ENCODE data around the gene GPC6. TPM values are rescaled to one million over a fixed set of nuclear protein-coding genes. Genes with fewer than 3 reads are reported as not detected.

Gene GPC6
- total and polyA plus RNA-seq, 2 donors (not counting 1 experiment from before 2014, with no cell fraction given): not detected

DNA sequence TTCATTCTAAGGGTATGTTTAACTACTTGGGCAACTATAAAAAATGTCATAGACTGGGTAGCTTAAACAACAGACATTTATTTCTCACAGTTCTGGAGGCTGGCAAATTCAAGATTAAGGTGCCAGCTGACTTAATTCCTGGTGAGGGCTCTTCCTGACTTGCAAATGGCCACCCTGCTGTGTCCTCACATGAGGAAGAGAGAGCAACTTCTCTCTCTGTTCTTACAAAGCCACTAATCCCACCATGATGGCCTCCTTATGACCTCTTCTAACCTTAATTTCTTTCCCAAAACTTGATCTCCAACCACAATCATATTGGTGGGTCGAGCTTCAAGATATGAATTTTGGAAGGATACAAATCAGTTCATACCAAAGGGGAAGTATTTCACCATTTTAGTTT is 853.9 kb downstream of the GPC6 start:
- ChIA-PET POLR2A (no interaction called here), CTCF (no interaction called here)
- Histone ChIP-seq H4K20me1 (ENCODE audit: control insufficient read depth, insufficient read depth, low read length, poor library complexity, severe bottlenecking) (no peaks in the 10 kb centered on the region), H3K4me3 (ENCODE audit: control extremely low read depth in 1 of 5, extremely low read depth in 1 of 5, insufficient read depth in 1 of 5, low read depth in 2 of 5, low read length in 4 of 5) (no peak overlapping the region), H2AFZ (ENCODE audit: insufficient read depth, low read depth, low read length, poor library complexity, severe bottlenecking) (no peak overlapping the region), H3K79me2 (ENCODE audit: control insufficient read depth, insufficient read depth, low read length) (no peaks in the 10 kb centered on the region), H3K9me3 (ENCODE audit: control extremely low read depth in 1 of 3, control insufficient read depth in 2 of 3, insufficient read depth in 1 of 3, low read length in 2 of 3) (no peaks in the 10 kb centered on the region), H3K9ac (ENCODE audit: low read length) (no peak overlapping the region), H3K4me1 (ENCODE audit: control insufficient read depth in 2 of 2, insufficient read depth in 2 of 2, low read length in 2 of 2) (no peaks in the 10 kb centered on the region), H3K27me3 (replicated peaks in 1 of 4; ENCODE audit: control extremely low read depth in 1 of 4, control insufficient read depth in 3 of 4, insufficient read depth in 4 of 4, low read length in 3 of 4) (no peaks in the 10 kb centered on the region), H3K4me2 (replicated peaks; ENCODE audit: low read depth, low read length, poor library complexity, severe bottlenecking) (no peak overlapping the region), H3K27ac (ENCODE audit: low read length in 2 of 2) (no peak overlapping the region), H3K36me3 (replicated peaks in 1 of 2; ENCODE audit: control extremely low read depth in 1 of 2, control insufficient read depth in 1 of 2, extremely low read depth in 1 of 2, insufficient read depth in 2 of 2, low read length in 1 of 2) (no peaks in the 10 kb centered on the region)
- no peak overlapping the region for H3K4me3 Mint-ChIP-seq
- ATAC-seq (ENCODE audit: low read depth) (no peak), DNase-seq (no peak)
- no peaks in the 10 kb centered on the region for H3K27me3 Mint-ChIP-seq
- no peaks in the 10 kb centered on the region for H3K4me1 Mint-ChIP-seq
- no peaks in the 10 kb centered on the region for H3K9me3 Mint-ChIP-seq (ENCODE audit: insufficient read depth)
- TF ChIP-seq, protein P1, sequence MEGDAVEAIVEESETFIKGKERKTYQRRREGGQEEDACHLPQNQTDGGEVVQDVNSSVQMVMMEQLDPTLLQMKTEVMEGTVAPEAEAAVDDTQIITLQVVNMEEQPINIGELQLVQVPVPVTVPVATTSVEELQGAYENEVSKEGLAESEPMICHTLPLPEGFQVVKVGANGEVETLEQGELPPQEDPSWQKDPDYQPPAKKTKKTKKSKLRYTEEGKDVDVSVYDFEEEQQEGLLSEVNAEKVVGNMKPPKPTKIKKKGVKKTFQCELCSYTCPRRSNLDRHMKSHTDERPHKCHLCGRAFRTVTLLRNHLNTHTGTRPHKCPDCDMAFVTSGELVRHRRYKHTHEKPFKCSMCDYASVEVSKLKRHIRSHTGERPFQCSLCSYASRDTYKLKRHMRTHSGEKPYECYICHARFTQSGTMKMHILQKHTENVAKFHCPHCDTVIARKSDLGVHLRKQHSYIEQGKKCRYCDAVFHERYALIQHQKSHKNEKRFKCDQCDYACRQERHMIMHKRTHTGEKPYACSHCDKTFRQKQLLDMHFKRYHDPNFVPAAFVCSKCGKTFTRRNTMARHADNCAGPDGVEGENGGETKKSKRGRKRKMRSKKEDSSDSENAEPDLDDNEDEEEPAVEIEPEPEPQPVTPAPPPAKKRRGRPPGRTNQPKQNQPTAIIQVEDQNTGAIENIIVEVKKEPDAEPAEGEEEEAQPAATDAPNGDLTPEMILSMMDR (IDR thresholded peaks at IDR 0.05): no peak
- TF ChIP-seq EZH2 (IDR thresholded peaks at IDR 0.05; ENCODE audit: borderline replicate concordance, insufficient read depth, low read depth, low read length, poor library complexity, severe bottlenecking): no peak
- H3K27ac Mint-ChIP-seq: no peak overlapping the region
- no CpG with 5 or more reads among the region's 1 CpG for WGBS (ENCODE audit: insufficient coverage)
- intact Hi-C loops (cut with micrococcal nuclease): no loop called here

- no peaks in the 10 kb centered on the region for H3K9me3 ChIP-seq (ENCODE audit: control extremely low read depth in 1 of 3, control insufficient read depth in 2 of 3, insufficient read depth in 1 of 3, low read length in 2 of 3)
- Mint-ChIP-seq H3K27ac (no peak overlapping the region), H3K4me1 (no peaks in the 10 kb centered on the region), H3K4me3 (no peak overlapping the region), H3K9me3 (ENCODE audit: insufficient read depth) (no peaks in the 10 kb centered on the region), H3K27me3 (no peaks in the 10 kb centered on the region)
- TF ChIP-seq, protein P1 (IDR thresholded peaks at IDR 0.05): no peak
- TF ChIP-seq EZH2 (IDR thresholded peaks at IDR 0.05; ENCODE audit: borderline replicate concordance, insufficient read depth, low read depth, low read length, poor library complexity, severe bottlenecking): no peak
- no peaks in the 10 kb centered on the region for H3K36me3 ChIP-seq (replicated peaks in 1 of 2; ENCODE audit: control extremely low read depth in 1 of 2, control insufficient read depth in 1 of 2, extremely low read depth in 1 of 2, insufficient read depth in 2 of 2, low read length in 1 of 2)
- no peak overlapping the region for H3K27ac ChIP-seq (ENCODE audit: low read length in 2 of 2)
- no peaks in the 10 kb centered on the region for H3K79me2 ChIP-seq (ENCODE audit: control insufficient read depth, insufficient read depth, low read length)
- ChIA-PET CTCF (no interaction called here), POLR2A (no interaction called here)
- H4K20me1 ChIP-seq (ENCODE audit: control insufficient read depth, insufficient read depth, low read length, poor library complexity, severe bottlenecking): no peaks in the 10 kb centered on the region
- H3K4me2 ChIP-seq (replicated peaks; ENCODE audit: low read depth, low read length, poor library complexity, severe bottlenecking): no peak overlapping the region
- ATAC-seq (ENCODE audit: low read depth) (no peak), DNase-seq (no peak)
- H3K4me3 ChIP-seq (ENCODE audit: control extremely low read depth in 1 of 5, extremely low read depth in 1 of 5, insufficient read depth in 1 of 5, low read depth in 2 of 5, low read length in 4 of 5): no peak overlapping the region
- no peak overlapping the region for H3K9ac ChIP-seq (ENCODE audit: low read length)
- 100% methylated on average over 1 of the region's 3 CpGs for WGBS (ENCODE audit: insufficient coverage)
- no peaks in the 10 kb centered on the region for H3K27me3 ChIP-seq (replicated peaks in 1 of 4; ENCODE audit: control extremely low read depth in 1 of 4, control insufficient read depth in 3 of 4, insufficient read depth in 4 of 4, low read length in 3 of 4)
- H3K4me1 ChIP-seq (ENCODE audit: control insufficient read depth in 2 of 2, insufficient read depth in 2 of 2, low read length in 2 of 2): no peaks in the 10 kb centered on the region
- intact Hi-C loops (cut with micrococcal nuclease): no loop called here
- H2AFZ ChIP-seq (ENCODE audit: insufficient read depth, low read depth, low read length, poor library complexity, severe bottlenecking): no peak overlapping the region
Observed at GRCh38 chr13:94087100-94087499, 860.5 kb downstream of the GPC6 start.

Data from B cell (primary cell).